Activated B cell treated with CpG ODN at 0.5 μM for 24 hours (primary cell): ENCODE results near the gene ANO10. TPM values are rescaled to one million over a fixed set of nuclear protein-coding genes. Genes with fewer than 3 reads are reported as not detected.
"Not testable (repeated sequence)": the region's sequence is repeated elsewhere in the genome, so short reads cannot be mapped to it uniquely, and the experiment has no call there.

Experiments used
- ATAC-seq: fragments of 200-7000 bp; cut with Tn5 transposase; one replicate; pipeline ENCODE4 v1.10.0; 2021; ENCODE audit warnings: low read depth, mild to moderate bottlenecking, moderate library complexity
- CTCF ChIA-PET: fragments of 350-600 bp; sonication (Branson Sonifier 250); formaldehyde crosslinking; loops from one replicate; lab custom pipeline; 2021; ENCODE audit warnings: antibody characterized with exemption; lab: Charles Lee
- POLR2A ChIA-PET: fragments of 350-600 bp; sonication (Branson Sonifier 250); formaldehyde crosslinking; loops from one replicate; lab custom pipeline; 2021; ENCODE audit warnings: antibody characterized with exemption; lab: Charles Lee
- DNase-seq: peaks from one replicate; pipeline ENCODE4 v3.0.0; 2022
- H3K27ac Mint-ChIP-seq: one replicate; pipeline ENCODE4 v1.8.0; 2020; ENCODE audit warnings: mixed read lengths
- H3K27me3 Mint-ChIP-seq: one replicate; pipeline ENCODE4 v1.8.0; 2021; ENCODE audit warnings: mixed read lengths
- H3K36me3 Mint-ChIP-seq: one replicate; pipeline ENCODE4 v1.8.0; 2021; ENCODE audit warnings: low read depth, mixed read lengths
- H3K4me1 Mint-ChIP-seq: one replicate; pipeline ENCODE4 v1.8.0; 2021; ENCODE audit warnings: mixed read lengths
- H3K4me3 Mint-ChIP-seq: one replicate; pipeline ENCODE4 v1.8.0; 2020; ENCODE audit warnings: mild to moderate bottlenecking, mixed read lengths
- H3K9me3 Mint-ChIP-seq: one replicate; pipeline ENCODE4 v1.8.0; 2020; ENCODE audit warnings: mixed read lengths
- intact Hi-C: fragments of 100-400 bp; cut with micrococcal nuclease; formaldehyde crosslinking; loops from one replicate; pipeline ENCODE4 v1.15.1; 2024
- total RNA-seq: library from RNA; stranded (reverse); gene quantifications from 2 replicates; pipeline ENCODE4 v1.2.3, GENCODE V29; 2022
- TF ChIP-seq, protein P1 (sequence below): fragments of 200-600 bp; IDR thresholded peaks from one replicate; pipeline ENCODE4 v1.8.0; 2022; ENCODE audit warnings: antibody characterized with exemption, mild to moderate bottlenecking

ANO10 gene
- total RNA-seq, 1 donor from 2014 or later = 6.4 TPM

DNA sequence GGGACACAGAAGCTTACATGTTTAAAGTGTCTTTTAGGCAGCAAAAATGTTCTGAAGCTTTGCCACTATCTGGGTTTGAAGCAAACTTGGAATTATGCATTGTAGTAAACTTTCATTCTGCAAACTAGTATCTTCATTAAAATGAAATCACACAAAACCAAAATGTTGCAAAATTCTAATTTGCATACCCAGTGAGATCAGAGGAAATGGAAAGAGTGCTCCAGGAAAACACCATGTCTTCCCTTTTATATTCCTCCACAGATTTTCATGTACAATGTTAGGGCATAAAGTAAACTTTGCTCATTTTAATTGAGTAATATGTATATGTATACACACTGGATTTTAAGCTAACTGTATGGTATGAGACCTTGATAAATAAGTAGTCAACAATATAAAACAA is 23.9 kb downstream of the ANO10 start:
- ATAC-seq = no peak
- DNase-seq = no peak
- no peaks in the 10 kb centered on the region for H3K27me3 Mint-ChIP-seq
- no peak overlapping the region for H3K4me3 Mint-ChIP-seq
- intact Hi-C loops = no loop called here
- H3K36me3 Mint-ChIP-seq = peaks cover 8% of the 10 kb centered on the region
- CTCF ChIA-PET = no interaction called here
- peaks cover 9% of the 10 kb centered on the region for H3K9me3 Mint-ChIP-seq
- no peak overlapping the region for H3K27ac Mint-ChIP-seq
- POLR2A ChIA-PET = no interaction called here
- TF ChIP-seq, protein P1, sequence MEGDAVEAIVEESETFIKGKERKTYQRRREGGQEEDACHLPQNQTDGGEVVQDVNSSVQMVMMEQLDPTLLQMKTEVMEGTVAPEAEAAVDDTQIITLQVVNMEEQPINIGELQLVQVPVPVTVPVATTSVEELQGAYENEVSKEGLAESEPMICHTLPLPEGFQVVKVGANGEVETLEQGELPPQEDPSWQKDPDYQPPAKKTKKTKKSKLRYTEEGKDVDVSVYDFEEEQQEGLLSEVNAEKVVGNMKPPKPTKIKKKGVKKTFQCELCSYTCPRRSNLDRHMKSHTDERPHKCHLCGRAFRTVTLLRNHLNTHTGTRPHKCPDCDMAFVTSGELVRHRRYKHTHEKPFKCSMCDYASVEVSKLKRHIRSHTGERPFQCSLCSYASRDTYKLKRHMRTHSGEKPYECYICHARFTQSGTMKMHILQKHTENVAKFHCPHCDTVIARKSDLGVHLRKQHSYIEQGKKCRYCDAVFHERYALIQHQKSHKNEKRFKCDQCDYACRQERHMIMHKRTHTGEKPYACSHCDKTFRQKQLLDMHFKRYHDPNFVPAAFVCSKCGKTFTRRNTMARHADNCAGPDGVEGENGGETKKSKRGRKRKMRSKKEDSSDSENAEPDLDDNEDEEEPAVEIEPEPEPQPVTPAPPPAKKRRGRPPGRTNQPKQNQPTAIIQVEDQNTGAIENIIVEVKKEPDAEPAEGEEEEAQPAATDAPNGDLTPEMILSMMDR = no peak
- H3K4me1 Mint-ChIP-seq = no peaks in the 10 kb centered on the region

DNA sequence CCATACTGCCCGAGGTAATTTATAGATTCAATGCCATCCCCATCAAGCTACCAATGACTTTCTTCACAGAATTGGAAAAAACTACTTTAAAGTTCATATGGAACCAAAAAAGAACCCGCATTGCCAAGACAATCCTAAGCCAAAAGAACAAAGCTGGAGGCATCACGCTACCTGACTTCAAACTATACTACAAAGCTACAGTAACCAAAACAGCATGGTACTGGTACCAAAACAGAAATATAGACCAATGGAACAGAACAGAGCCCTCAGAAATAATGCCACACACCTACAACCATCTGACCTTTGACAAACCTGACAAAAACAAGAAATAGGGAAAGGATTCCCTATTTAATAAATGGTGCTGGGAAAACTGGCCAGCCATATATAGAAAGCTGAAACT is 25.6 kb downstream of the ANO10 start:
- H3K27ac Mint-ChIP-seq, H3K4me3 Mint-ChIP-seq, H3K27me3 Mint-ChIP-seq, ATAC-seq, CTCF ChIA-PET, POLR2A ChIA-PET, H3K4me1 Mint-ChIP-seq, DNase-seq, intact Hi-C loops: not testable (repeated sequence)
- H3K36me3 Mint-ChIP-seq = peaks cover 18% of the 10 kb centered on the region
- H3K9me3 Mint-ChIP-seq = peaks cover 17% of the 10 kb centered on the region

DNA sequence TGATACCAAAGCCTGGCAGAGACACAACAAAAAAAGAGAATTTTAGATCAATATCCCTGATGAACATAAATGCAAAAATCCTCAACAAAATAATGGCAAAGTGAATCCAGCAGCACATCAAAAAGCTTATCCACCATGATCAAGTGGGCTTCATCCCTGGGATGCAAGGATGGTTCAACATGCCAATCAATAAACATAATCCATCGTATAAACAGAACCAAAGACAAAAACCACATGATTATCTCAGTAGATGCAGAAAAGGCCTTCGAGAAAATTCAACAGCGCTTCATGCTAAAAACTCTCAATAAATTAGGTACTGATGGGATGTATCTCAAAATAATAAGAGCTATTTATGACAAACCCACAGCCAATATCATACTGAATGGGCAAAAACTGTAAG is 26.5 kb downstream of the ANO10 start:
- DNase-seq, POLR2A ChIA-PET, ATAC-seq, H3K27ac Mint-ChIP-seq, CTCF ChIA-PET, H3K4me3 Mint-ChIP-seq, H3K4me1 Mint-ChIP-seq, H3K27me3 Mint-ChIP-seq, intact Hi-C loops: not testable (repeated sequence)
- Mint-ChIP-seq H3K36me3 (peaks cover 26% of the 10 kb centered on the region), H3K9me3 (peaks cover 17% of the 10 kb centered on the region)

DNA sequence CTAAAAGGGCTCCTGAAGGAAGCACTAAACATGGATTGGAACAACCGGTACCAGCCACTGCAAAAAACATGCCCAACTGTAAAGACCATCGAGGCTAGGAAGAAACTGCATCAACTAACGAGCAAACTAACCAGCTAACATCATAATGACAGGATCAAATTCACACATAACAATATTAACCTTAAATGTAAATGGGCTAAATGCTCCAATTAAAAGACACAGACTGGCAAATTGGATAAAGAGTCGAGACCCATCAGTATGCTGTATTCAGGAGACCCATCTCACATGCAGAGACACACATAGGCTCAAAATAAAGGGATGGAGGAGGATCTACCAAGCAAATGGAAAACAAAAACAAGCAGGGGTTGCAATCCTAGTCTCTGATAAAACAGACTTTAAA is 28.2 kb downstream of the ANO10 start:
- POLR2A ChIA-PET, intact Hi-C loops, ATAC-seq, DNase-seq, H3K27me3 Mint-ChIP-seq, H3K4me1 Mint-ChIP-seq, H3K27ac Mint-ChIP-seq, CTCF ChIA-PET, H3K4me3 Mint-ChIP-seq: not testable (repeated sequence)
- Mint-ChIP-seq H3K9me3 (peaks cover 17% of the 10 kb centered on the region), H3K36me3 (peaks cover 26% of the 10 kb centered on the region)

DNA sequence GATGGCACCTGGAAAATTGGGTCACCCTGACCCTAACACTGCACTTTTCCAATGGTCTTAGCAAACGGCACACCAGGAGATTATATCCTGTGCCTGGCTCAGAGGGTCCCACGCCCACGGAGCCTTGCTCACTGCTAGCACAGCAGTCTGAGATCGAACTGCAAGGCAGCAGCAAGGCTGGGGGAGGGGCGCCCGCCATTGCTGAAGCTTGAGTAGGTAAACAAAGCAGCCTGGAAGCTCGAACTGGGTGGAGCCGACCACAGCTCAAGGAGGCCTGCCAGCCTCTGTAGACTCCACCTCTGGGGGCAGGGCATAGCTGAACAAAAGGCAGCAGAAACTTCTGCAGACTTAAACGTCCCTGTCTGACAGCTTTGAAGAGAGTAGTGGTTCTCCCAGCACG is 29.9 kb downstream of the ANO10 start:
- H3K4me1 Mint-ChIP-seq, CTCF ChIA-PET, POLR2A ChIA-PET, H3K27me3 Mint-ChIP-seq, H3K4me3 Mint-ChIP-seq, ATAC-seq, DNase-seq, intact Hi-C loops, H3K27ac Mint-ChIP-seq: not testable (repeated sequence)
- Mint-ChIP-seq H3K36me3 (peaks cover 25% of the 10 kb centered on the region), H3K9me3 (peaks cover 17% of the 10 kb centered on the region)

DNA sequence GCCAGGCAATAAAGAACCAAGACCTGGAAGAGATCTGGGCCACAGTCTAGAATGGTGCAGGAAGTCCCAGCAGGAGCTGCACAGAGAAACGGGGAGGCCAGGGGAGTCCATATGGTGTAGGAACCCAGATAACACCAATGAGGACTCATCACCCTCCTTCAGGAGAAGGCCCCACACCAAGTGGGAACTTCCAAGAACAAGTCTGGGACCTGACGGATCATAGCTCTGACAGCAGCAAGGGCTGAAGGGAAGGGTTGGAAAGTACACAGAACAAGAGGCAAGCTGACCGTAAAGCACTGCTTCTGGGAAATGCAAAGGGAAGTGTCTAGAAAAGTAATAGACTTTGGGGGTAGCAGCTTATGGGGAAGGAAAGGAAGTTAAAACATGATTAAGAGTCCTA is 34.5 kb downstream of the ANO10 start:
- Mint-ChIP-seq H3K27ac (no peak overlapping the region), H3K36me3 (peaks cover 12% of the 10 kb centered on the region), H3K27me3 (peaks cover 2% of the 10 kb centered on the region), H3K4me1 (no peaks in the 10 kb centered on the region), H3K4me3 (no peak overlapping the region), H3K9me3 (peaks cover 4% of the 10 kb centered on the region)
- DNase-seq (no peak), ATAC-seq (no peak)
- TF ChIP-seq, protein P1 = no peak
- CTCF ChIA-PET = no interaction called here
- intact Hi-C loops = no loop called here
- POLR2A ChIA-PET = no interaction called here

DNA sequence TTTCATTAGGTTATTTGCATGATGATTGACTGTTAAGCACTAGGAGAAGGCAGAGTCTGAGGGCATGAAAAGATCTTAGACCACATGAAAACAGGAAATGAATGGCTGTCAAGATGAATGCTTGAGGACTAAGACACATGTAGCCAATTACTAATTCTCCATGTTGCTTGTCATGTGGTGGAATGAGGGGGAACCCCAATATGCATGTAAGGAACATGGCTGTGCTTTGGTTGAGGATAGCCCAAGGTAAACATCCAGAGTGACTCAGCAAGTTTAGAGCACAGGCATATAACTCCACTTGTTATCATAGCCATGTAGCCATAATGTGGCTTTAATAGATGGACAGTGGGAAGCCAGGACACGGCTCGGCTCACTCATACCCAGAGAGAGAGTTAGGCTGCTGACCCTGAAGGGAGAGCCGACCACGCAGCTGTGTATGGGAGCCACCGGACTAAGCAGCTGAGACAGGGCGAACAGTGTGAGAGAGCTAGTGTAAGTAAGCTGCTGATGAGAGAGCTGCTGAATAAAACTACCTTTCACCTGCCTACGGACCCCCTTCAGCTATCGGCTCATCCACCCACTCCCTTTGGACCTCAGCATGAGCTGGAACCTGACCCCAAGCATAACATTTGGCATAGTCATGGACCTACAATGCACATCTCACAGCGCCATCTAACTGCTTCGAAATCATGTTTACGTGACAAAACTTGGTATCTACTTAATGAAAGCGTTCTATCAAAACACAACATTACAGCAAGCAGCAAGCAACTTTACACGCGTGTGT is 37.6 kb downstream of the ANO10 start:
- H3K27ac Mint-ChIP-seq = no peak overlapping the region

More for the DNA sequence above, 37.6 kb downstream of the ANO10 start:
- H3K4me1 Mint-ChIP-seq = no peaks in the 10 kb centered on the region
- no peak overlapping the region for H3K4me3 Mint-ChIP-seq
- H3K9me3 Mint-ChIP-seq = no peaks in the 10 kb centered on the region
- no peaks in the 10 kb centered on the region for H3K36me3 Mint-ChIP-seq
- DNase-seq (no peak), ATAC-seq (no peak)
- no peaks in the 10 kb centered on the region for H3K27me3 Mint-ChIP-seq
- ChIA-PET CTCF (no interaction called here), POLR2A (no interaction called here)
- TF ChIP-seq, protein P1 = no peak
- intact Hi-C loops = no loop called here
